Measurements from ENCODE around the gene APOBEC3A.

- no peak for TF ChIP-seq CTCF (IDR thresholded peaks at IDR 0.05)
- TF ChIP-seq POLR2A (IDR thresholded peaks at IDR 0.05): no peak
Measured at GRCh38 chr22:38948181-38948940, 9.0 kb upstream of the APOBEC3A start.
